Stimulated activated CD8-positive, alpha-beta memory T cell treated with anti-CD3 and anti-CD28 coated beads, Interleukin-7, amount 100 ng/mL, for 24 hours (primary cell): ENCODE data around the gene LARGE2.

Experiments used
- DNase-seq: peaks from one replicate; pipeline ENCODE4 v3.0.0-alpha.2; 2020; ENCODE audit warnings: low read depth

The LARGE2 gene

DNA sequence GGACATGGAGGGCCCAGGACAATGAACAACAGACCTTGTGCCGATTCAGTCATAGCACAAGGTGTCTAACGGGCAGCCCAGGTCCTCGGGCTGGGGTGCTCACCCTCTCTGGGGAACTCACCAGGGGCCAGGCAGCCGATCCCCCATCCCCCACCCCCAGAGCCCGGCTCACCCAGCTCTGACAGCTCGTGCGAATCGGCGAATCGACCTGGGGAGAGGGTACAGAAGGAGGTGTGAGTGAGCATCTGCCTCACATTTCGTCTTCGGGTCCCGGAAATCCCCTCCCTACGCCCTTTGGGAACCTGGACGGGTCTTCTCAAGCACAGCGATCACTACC is 5.2 kb upstream of the LARGE2 start:
- DNase-seq, result no peak

DNA sequence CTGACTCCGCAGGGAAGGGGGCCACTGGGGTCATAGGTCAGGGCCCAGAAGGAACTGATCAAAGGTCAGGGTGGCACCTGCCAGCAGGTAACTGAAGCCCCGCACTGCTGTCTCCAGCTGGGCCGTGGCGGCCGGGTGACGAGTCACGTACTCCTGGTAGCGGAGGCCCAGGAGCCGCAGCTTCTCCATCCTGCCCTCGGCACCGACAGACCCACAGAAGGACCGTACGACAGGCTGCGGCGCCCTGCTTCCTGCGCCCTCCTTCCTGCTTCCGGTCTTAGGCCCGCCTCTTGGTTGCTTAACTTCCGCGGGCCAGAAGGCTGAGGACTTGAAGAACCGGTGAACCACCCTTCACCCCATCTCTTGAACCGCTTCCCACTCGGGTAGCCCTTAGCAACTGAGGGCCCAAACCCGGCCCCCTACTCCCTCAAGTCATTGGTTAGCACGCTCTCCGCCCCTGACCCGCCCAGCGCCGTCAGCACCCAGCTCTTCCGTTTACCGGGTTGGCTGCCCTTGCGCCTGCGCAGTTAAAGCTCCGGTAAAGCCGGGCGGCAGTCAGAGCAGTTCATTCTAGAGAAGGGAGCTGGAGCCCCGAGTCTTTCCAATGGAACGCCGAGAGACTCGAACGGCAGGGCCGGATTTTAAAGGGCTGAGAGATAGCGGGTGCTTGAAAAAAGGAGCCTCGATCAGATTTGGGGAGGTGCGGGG is 4.7 kb upstream of the LARGE2 start, which contains the start of gene PEX16:
TSS of gene PEX16 (minus strand) at position 255 of the 708 bp plus-strand sequence. CDS start at position 189, 66 bp downstream.
- DNase-seq, result peak; percentile 87

DNA sequence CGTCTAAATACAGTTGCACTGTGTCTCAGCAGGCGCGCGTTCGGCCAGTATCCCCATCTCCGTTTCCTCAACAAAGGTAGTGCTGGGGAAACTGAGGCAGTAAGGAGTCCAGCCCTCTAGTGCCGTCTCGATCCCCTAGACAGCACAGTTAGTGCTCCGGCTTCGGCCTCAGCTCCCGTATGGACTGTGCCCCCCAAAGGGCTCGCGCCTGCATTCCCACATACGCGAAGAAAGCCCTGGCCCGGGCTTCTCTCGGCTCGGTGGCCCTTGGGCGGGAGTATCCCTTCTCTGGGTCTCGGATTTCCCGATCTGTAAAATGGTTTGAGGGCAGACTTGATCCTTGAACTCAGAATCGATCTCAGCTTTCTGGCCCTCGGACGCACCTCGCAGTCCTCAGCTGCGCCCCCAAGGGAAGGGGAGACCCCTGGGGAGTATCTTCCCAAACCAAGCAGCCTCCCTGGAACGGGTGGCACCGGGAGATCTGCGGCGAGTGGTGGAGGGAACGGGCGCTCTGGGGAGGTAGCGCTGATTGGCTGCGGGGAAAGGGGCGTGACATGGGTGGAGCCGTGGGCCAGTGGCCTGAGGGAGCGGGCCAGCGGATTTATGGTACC is 4.0 kb upstream of the LARGE2 start:
- DNase-seq, result peak; percentile 41

DNA sequence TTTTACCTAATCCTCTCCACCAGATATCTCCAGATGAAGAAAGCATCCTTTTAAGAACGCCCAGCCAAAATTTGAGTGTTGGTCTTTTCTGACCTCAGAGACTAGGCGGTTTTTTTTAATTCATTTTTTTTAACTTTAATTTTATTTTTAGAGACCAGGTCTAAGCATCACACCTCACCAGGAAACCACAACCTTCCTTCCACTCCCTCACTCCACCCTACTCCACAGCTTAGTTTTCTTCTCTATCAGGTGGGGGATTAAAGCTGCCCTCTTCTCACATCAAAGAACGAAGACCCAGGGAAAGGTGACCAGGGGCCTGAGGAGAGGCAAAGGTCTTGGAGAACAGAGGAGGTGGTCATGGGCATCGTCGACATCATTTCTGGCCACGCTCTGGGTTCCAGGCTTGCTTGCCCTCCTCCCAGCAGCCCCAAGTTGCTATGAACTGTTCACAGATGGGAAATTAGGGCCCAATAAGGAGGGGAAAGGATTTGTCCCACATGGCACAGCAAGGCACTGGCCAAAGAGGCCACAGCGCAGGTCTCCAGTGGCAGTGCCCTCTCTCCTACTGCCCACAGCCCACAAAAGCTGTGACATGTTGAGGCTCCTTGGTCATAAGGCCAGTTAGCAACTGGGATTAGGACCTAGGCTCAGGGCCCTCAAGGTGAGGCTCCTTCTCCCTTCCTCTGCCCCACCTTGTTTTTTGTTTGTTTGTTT is 3.3 kb upstream of the LARGE2 start:
- no peak for DNase-seq

DNA sequence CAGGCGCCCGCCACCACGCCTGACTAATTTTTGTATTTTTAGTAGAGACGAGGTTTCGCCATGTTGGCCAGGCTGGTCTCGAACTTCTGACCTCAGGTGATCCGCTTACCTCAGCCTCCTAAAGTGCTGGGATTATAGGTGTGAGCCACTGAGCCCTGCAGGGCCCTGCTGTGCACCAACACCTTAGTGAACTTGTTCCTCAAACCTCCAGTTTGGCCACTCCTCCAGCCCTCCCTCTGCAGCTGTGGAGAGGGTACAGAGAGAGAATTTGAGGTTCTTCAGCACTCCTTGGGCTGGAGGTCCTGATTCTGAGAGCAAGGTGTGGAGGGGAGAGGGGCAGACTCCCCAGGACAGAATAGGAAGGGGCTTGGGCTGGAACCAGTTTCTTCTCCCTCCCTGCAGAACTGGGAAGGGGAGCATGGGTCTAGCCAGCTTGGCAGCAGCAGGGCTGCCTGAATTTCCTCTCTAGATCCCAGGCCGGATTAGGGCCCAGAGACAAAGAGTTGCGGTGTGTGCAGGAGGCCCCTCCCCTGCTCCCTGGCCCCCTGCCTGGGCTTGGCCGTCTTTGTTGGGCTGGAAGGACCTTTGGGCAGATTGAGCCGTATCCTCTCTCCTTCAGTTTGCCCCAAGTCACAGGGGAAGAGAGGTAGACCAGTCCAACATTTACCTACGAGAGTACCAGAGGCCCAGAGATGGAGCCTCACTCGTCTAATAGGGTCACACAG is 2.5 kb upstream of the LARGE2 start:
- no peak for DNase-seq

DNA sequence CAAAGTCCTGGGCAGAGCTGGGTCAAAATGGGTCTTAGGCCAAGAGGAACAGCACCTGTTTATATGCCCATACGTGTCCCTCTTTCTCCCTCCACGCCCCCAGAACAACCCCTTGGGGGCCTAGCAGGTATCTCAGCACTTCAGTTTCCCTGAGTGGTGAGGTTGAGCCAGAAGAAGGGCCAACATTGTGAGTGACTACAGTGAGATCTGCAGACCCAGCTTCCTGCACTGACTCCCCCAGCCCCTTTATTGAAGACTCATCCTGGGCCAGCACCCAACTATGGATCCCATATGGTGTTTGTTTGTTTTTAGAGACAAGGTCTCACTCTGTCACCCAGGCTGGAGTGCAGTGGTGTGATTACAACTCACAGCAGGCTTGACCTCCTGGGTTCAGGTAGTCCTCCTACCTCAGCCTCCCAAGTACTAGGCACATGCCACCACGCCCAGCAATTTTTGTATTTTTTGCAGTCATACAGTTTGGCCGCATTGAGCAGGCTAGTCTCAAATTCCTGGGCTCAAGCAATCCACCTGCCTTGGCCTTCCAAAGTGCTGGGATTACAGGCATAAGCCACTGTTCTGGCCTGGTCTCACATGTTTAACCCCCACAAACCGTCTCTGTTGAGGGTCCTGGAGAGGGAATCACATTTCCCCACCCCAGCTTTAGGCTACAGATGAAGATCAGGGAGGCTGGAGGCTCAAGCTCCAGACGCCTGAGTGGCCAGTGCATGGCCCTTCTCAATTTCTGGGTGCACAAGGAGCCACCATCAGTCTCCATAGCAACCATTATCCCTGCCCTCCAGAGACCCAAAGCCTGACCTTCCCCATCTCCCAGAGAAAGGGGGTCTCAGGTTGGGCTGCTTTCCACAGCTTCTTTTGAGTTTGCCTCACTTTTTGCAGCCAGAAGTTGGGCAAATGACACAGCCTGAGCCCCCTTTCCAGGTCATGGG is 1.7 kb upstream of the LARGE2 start:
- DNase-seq, result no peak

DNA sequence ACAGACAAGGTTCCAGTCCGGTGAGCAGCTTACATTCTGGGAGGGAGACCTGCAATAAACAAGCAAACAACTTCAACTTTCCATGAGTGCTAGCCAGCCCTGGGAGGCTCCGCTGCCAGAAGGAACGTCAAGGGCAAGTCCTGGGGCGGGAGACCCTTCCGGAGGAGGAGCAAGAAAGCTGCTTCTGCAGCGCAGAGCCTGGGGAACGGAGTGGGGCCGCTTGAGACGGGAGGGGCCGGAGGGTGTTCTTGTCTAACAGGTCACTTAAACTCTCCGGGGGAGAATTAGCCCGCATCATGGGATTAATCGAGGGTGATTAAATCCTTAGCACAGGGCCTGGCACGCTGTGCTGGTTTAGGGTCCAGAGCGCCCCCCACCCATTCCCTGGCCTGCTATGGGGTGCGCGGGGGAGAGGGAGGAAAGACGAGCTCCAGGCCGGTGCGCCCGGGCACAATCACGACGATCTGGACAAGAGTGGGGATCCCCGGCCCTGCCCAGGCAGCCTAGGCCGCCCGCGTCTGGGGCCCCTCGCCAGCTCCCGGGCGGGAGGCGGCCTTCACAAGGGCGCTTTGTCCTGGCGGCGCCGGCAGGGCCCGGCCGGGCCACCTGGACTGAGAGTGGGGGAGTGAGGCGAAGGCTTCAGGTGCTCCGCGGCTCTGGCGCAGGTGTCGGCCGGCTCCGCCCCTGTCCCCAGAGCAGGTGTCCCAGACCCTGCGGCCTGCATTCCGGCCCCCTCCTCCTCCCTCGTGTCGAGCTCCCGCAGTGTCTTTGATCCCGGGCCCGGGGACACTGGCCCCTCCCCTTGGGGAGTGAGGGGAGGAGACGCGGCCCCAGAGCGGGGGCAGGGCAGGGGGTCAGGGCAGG is 663 bp upstream of the LARGE2 start:
- DNase-seq, result no peak

DNA sequence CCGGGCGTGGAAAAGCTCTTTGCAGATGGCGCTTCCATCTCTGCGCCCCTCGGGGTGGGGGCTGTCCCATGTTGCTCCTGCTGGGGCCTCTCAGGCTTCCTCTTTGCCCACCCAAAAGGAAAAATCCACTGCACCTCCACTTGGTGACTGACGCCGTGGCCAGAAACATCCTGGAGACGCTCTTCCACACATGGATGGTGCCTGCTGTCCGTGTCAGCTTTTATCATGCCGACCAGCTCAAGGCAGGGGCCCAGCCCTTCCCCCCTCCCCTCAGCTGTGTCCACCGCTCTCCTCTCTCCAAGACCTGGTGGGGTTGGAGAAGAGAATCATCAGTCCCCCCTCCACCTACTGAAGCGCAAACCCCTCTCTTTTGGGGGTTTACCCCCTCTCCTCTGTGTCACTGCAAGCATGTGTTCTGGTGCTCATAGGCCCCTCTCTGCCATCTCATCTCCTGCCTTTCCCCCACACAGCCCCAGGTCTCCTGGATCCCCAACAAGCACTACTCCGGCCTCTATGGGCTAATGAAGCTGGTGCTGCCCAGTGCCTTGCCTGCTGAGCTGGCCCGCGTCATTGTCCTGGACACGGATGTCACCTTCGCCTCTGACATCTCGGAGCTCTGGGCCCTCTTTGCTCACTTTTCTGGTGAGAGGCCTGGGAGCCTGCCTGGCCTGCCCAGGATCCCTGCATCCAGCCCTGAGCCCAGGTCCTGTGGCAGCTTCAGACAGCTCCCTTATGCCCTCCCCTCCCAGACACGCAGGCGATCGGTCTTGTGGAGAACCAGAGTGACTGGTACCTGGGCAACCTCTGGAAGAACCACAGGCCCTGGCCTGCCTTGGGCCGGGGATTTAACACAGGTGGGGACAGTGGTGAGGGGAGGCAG is 1.8 kb downstream of the LARGE2 start:
- no peak for DNase-seq

DNA sequence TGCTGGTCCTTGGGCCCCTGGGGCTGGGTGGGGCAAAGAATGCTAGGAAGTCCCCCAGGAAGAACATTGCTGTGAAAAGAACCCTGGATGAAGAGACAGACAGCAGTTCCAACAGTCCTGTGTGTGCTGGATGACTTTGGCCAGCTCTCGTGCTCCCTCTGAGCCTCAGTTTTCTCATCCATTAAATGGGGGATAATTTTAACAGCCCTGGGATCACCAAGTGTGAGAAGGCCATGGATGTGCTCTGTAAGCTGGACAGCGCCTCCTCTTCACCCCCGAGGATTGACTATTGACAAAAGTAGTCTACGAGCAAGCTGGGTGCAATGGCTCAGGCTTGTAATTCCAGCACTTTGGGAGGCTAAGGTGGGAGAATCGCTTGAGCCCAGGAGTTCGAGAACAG is 2.5 kb downstream of the LARGE2 start:
- DNase-seq, result no peak

DNA sequence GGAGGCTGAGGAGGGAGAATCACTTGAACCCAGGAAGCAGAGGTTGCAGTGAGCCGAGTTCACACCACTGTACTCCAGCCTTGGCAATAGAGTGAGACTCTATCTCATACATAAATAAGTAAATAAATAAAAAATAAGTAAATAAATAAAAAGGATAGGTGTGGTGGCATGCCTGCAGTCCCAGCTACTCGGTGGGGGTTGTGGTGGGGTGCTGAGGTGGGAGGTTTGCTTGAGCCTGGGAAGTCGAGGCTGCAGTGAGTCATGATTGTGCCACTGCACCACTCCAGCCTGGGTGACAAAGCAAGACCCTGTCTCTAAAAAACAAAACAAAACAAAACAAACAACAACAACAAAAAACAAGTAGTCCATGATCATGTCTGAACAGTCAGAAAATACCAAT is 3.1 kb downstream of the LARGE2 start:
- no peak for DNase-seq

DNA sequence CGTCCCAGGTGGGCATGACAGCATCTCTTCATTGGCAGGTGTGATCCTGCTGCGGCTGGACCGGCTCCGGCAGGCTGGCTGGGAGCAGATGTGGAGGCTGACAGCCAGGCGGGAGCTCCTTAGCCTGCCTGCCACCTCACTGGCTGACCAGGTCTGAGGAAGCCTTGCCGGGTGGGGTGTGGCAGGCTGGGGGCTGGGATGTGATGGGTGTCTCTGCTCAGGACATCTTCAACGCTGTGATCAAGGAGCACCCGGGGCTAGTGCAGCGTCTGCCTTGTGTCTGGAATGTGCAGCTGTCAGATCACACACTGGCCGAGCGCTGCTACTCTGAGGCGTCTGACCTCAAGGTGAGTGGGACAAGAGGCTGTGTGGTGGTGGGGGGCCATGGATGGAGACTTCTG is 3.5 kb downstream of the LARGE2 start:
- DNase-seq, result no peak

DNA sequence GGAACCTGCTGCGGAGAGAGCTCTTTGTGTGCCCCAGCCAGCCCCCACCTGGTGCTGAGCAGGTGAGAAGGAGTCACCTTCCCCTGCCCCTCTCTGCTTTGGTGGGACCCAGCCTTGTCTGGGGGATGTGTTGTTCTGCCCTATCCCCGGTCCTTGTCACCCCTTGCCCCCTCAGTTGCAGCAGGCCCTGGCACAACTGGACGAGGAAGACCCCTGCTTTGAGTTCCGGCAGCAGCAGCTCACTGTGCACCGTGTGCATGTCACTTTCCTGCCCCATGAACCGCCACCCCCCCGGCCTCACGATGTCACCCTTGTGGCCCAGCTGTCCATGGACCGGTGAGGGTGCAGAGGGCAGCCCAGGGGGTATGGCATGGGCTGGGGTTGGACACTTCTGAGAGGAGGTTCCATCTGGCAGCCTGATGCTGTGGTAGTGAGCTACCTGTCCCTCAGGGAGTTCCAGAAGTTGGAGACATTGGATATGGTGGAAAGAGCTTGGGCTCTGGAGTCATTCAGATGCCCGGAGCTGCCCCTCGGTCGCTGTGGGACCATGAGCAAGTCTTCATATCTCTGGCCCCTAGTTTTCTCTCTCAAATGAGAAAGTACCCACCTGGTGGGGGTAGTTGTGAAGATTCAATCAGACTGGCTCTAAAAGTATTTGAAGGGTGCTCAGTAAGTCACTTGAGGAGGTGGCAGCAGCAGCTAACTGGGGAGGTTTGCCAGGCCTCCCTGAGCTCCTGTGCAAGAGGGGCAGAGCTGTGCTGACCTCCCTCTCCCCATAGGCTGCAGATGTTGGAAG is 4.3 kb downstream of the LARGE2 start:
- DNase-seq, result no peak

DNA sequence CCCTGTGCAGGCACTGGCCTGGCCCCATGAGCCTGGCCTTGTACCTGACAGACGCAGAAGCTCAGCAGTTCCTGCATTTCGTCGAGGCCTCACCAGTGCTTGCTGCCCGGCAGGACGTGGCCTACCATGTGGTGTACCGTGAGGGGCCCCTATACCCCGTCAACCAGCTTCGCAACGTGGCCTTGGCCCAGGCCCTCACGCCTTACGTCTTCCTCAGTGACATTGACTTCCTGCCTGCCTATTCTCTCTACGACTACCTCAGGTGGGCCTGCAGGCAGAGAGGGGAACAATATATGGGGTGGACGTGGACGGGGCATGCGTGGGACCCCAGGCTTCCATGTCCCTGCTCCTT is 4.9 kb downstream of the LARGE2 start:
- DNase-seq, result no peak

DNA sequence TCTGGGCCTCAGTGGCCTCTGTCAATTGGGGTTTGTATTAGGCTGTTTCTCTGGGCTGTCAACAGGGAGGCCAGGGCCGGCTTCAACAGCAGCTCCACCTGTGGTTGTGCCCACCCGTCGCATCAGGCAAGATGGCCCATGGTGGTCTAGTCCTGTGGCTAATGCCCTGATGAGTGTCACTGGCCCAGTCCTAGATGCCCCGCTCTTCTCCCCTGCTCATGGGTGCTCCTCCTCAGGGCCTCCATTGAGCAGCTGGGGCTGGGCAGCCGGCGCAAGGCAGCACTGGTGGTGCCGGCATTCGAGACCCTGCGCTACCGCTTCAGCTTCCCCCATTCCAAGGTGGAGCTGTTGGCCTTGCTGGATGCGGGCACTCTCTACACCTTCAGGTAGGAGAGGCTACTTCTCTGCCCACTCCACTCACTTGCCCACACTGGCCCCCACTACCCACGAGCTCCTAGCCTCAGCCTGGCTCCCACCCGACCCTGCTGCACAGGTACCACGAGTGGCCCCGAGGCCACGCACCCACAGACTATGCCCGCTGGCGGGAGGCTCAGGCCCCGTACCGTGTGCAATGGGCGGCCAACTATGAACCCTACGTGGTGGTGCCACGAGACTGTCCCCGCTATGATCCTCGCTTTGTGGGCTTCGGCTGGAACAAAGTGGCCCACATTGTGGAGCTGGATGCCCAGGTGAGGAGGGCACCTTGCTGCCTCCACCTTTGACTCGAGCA is 5.4 kb downstream of the LARGE2 start:
- DNase-seq, result no peak

DNA sequence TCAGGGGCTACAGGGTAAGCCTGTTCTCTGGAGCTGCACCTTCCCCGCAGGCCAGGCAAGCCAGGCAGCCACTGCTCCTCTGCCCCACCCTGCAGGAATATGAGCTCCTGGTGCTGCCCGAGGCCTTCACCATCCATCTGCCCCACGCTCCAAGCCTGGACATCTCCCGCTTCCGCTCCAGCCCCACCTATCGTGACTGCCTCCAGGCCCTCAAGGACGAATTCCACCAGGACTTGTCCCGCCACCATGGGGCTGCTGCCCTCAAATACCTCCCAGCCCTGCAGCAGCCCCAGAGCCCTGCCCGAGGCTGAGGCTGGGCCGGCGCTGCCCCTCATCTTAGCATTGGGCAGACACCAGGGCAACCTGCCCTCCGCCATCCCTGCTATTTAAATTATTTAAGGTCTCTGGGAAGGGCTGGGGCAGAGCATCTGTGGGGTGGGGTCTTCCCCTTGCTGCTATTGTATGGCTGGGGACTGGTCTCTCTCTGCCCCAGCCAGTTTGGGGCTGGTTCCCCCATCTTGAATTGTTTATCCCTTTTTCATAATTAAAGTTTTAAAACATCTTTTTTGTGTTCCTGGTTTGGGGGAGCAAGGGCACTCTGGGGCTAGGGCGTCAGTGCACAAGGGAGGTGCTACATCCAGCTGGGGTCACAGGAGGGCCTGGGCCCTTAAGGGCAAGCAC is 6.2 kb downstream of the LARGE2 start:
- no peak for DNase-seq

DNA sequence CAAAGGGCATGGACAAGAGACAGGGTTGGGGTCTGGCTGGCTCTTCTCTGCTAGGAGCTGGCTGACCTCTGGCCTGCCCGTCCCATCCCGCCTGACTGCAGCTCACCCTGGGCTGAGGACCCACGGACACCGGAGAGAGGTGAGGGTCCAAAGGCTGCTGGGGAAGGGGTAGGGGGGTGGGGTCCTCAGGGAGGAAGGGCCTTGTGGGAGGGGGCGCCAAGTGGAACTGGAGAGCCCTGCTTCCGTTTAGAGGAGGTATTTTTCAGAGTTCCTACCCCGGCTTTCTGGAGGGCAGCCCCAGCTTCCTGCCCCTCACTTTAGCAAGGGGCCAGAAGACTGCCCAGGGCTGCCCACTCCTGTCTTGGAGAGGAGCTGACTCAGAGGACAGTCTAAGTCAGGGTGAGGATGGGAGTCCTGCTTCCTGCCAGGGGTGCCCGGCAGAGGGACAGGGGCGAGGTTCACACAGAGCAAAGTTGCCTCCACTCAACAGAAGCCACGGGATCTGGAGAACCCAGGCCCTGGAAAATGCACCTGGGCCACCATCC is 7.1 kb downstream of the LARGE2 start:
- no peak for DNase-seq
